Ovary (tissue), 9 donors: ENCODE results near the gene MICAL2. TPM values are rescaled to one million over a fixed set of nuclear protein-coding genes. Genes with fewer than 3 reads are reported as not detected.

ENCODE experiments used
- DNase-seq, 5 donors: peaks; one replicate each; pipeline ENCODE4 v3.0.0-alpha.2; 2019 to 2020
- H3K27ac ChIP-seq, 2 donors: fragments of 200-600 bp; one replicate each; pipeline versions ENCODE4 v1.5.1 to v1.8.0; 2019 to 2022
- H3K27me3 ChIP-seq: fragments of 200-600 bp; one replicate; pipeline ENCODE4 v1.8.0; 2022
- H3K36me3 ChIP-seq: fragments of 200-600 bp; sonication (generic); one replicate; pipeline ENCODE4 v1.5.1; 2019
- H3K4me1 ChIP-seq: one replicate; pipeline ENCODE4 v1.8.1; 2013; ENCODE audit warnings: mild to moderate bottlenecking, moderate library complexity; ENCODE audit not compliant: insufficient read depth
- H3K4me3 ChIP-seq: fragments of 200-600 bp; sonication (generic); one replicate; pipeline ENCODE4 v1.5.1; 2017
- H3K9me3 ChIP-seq, 2 donors: fragments of 200-600 bp in 1 of 2; sonication (generic) in 1 of 2; one replicate each; pipeline versions ENCODE4 v1.5.1 to v1.8.1; 2013 to 2019; ENCODE audit warnings: mild to moderate bottlenecking in 1 of 2, moderate library complexity in 1 of 2
- EP300 ChIP-seq: sonication (generic); formaldehyde crosslinking; IDR thresholded peaks from one replicate; pipeline ENCODE4 v1.6.1; 2017; ENCODE audit warnings: antibody characterized with exemption
- POLR2A ChIP-seq: fragments of 450-650 bp; IDR thresholded peaks from one replicate; pipeline ENCODE4 v1.6.1; 2017; ENCODE audit warnings: antibody characterized with exemption, mild to moderate bottlenecking, moderate library complexity
- whole genome bisulfite sequencing, 3 donors: extraction: QIAGEN DNeasy Blood & Tissue Kit in 1 of 3; methylation state at CpG; one replicate each; pipeline versions ENCODE4 v1.1.5 to v1.1.7; 2013 to 2017; 5-methylcytosine and 5-hydroxymethylcytosine counted together
- intact Hi-C, 4 donors: fragments of 100-400 bp; cut with DNase I; formaldehyde crosslinking; loops; one replicate each; pipeline versions ENCODE4 v1.11.0 to v1.15.1; 2022 to 2023
- polyA plus RNA-seq, 2 donors: library from polyadenylated mRNA; stranded (reverse); fragments of 200-250 nt in 1 of 2; fragments of 350-450 nt in 1 of 2; fragmentation: Illumina TruSeq in 1 of 2; extraction: RNeasy Lipid Tissue Mini Kit (QIAGEN cat#74804) in 1 of 2; gene quantifications; one replicate each; pipeline ENCODE4 v1.2.3, GENCODE V29; 2013 to 2014
- total RNA-seq, 7 donors: library from RNA; depleted of rRNA in 2 of 7; stranded (reverse); fragments of >200 nt in 2 of 7; fragmentation: NEBNext Ultra II Directional in 3 of 7; extraction: Animal tissue kit (Norgen Biotek cat#: 25700) in 3 of 7; gene quantifications; one replicate each; pipeline versions ENCODE4 v1.1.0 to v1.2.4, GENCODE V29; 2016 to 2023
- TF ChIP-seq, protein P1 (sequence below), 3 donors: fragments of 450-650 bp in 2 of 3; fragments of 200-600 bp in 1 of 3; IDR thresholded peaks; one replicate each; pipeline versions ENCODE4 v1.5.1 to v1.8.0; 2016 to 2022; ENCODE audit warnings: antibody characterized with exemption in 3 of 3, mild to moderate bottlenecking in 1 of 3
- donor health status: DM: no; HTN: no; CAD: no; lungs with moderate emphysema.
- donor health status: DM: no; HTN: no; CAD: no.
- donor health status: Bipolar disorder and iron deficiency.
- donor health status: DM: yes; HTN: yes; CAD: no.
- donor health status: DM: no; HTN: no; CAD: no.
- donor health status: DM: yes; HTN: yes; CAD: no.

Gene MICAL2
- total and polyA plus RNA-seq, 9 donors: 10.7 to 73.6 (median 32.5) TPM

DNA sequence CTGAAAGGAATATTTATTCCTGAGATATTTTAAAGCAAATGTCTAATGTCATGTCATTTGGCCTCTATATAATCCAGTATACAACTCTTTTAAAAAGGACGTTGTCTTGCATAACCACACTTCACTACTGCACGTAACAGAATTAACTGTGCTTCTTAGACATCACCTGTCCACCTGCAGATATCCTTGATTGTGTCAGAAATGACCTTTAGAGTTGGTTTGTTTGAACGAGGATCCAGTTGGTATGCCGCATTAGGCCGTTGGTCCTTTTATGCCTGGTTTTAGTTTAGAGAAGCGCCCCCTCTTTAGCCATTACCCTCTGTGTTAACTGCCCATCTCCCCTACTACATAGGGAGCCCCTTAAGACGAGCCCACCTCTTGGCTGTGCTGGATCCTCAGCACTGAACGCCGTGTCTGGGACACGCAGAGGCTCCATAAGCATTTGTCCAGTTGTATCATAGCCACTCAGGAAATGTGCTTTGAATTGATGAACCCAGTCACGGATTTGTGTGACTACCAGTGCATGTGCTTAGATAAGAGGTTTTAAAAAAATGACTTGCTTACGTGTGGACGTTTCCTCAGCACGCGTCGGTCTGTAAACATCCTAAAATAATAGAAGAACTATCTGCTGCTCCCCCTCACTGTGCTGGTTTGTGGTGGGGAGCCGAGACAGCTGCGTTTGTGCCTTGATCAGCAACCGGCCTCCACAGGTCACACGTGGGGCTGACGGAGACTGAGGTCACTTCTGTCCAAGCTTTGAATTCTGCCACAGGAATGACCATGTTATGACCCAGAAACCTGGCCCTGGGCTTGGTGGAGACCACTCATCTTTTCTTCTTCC lies 4.0 kb downstream of the MICAL2 start:
- H3K27me3 ChIP-seq: no peaks in the 10 kb centered on the region
- no peak overlapping the region for H3K4me3 ChIP-seq
- peak overlapping the region; percentile 56 to 71 for H3K27ac ChIP-seq
- TF ChIP-seq POLR2A (no peak), EP300 (no peak)
- TF ChIP-seq, protein P1, sequence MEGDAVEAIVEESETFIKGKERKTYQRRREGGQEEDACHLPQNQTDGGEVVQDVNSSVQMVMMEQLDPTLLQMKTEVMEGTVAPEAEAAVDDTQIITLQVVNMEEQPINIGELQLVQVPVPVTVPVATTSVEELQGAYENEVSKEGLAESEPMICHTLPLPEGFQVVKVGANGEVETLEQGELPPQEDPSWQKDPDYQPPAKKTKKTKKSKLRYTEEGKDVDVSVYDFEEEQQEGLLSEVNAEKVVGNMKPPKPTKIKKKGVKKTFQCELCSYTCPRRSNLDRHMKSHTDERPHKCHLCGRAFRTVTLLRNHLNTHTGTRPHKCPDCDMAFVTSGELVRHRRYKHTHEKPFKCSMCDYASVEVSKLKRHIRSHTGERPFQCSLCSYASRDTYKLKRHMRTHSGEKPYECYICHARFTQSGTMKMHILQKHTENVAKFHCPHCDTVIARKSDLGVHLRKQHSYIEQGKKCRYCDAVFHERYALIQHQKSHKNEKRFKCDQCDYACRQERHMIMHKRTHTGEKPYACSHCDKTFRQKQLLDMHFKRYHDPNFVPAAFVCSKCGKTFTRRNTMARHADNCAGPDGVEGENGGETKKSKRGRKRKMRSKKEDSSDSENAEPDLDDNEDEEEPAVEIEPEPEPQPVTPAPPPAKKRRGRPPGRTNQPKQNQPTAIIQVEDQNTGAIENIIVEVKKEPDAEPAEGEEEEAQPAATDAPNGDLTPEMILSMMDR (IDR thresholded peaks at IDR 0.05): no peak
- no peaks in the 10 kb centered on the region for H3K9me3 ChIP-seq
- no peaks in the 10 kb centered on the region for H3K36me3 ChIP-seq
- intact Hi-C loops: loop anchor here in 2 of 4 donors (10.0 kb wide), 2 partner anchors 110 to 120 kb away; no protein-coding TSS in a partner anchor
- WGBS, 3 donors: 47 to 65% (median 53%) methylated on average over 21 of the region's 21 CpGs
- peaks cover 8% of the 10 kb centered on the region for H3K4me1 ChIP-seq
- peak in 4 of 5 donors; percentile 49 to 85 (median 61) for DNase-seq

DNA sequence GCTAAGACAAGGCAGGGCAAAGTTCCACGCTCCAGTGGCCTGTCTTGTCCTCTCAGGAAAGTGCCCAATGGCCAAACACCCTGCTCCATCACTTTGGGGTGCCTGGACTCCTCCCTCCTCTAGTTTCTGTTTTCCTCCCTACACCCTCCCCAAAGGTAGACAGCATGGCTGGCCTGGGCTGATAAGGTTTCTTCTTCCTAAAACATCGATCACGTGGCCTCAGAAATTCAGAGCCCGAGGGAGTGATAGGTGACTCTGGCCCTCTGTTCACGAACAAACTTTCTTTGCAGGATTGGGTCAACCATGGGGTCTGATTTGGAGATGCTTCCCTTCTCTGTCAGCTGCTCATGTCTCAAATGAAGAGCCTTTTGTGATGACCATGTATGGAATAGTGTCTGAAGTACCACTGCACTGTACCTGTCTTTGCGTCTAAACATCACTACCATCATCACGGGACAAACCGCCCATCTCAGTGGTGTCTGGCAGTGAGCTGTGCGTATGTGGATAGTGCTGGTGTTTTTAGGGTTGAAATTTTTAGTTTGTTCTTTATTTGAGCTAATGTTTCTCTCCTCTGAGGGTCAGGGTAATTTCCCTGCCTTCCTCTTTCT lies 6.1 kb downstream of the MICAL2 start:
- H3K27me3 ChIP-seq: no peaks in the 10 kb centered on the region
- peaks cover 12% of the 10 kb centered on the region for H3K4me1 ChIP-seq
- intact Hi-C loops: loop anchor here in 2 of 4 donors (10.0 kb wide), 2 partner anchors 108 to 118 kb away; no protein-coding TSS in a partner anchor
- WGBS, 3 donors: 81 to 97% (median 91%) methylated on average over 9 of the region's 9 CpGs
- TF ChIP-seq POLR2A: no peak
- no peak for TF ChIP-seq EP300
- TF ChIP-seq, protein P1 (IDR thresholded peaks at IDR 0.05): no peak
- no peaks in the 10 kb centered on the region for H3K36me3 ChIP-seq
- no peaks in the 10 kb centered on the region for H3K9me3 ChIP-seq
- no peak for DNase-seq
- H3K4me3 ChIP-seq: no peak overlapping the region
- H3K27ac ChIP-seq: peak overlapping the region in 1 of 2 donors; percentile 59

DNA sequence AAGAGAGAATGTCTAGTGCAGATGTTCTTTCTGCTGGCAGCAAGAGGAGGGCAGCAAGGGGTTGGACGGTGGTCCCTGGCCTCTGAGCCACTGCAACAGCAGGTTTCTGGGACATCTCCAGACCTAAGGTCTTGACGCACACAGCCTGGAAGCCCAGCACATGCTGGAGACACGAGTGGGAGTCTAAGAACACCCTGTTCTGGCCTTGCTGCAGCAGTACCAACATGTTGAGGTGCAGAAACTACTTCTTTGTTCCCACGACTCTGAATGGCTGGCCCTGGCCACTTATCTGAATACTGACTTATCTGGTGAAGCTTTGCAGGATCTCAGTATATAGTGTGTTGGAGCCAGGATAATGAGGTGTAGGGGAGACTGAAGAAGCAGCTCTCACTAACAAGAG lies 6.8 kb downstream of the MICAL2 start:
- peak in 4 of 5 donors; percentile 46 to 86 (median 72) for DNase-seq
- Histone ChIP-seq H3K4me1 (peaks cover 12% of the 10 kb centered on the region), H3K27me3 (no peaks in the 10 kb centered on the region), H3K36me3 (no peaks in the 10 kb centered on the region), H3K9me3 (no peaks in the 10 kb centered on the region), H3K27ac (peak overlapping the region in 1 of 2 donors; percentile 64), H3K4me3 (no peak overlapping the region)
- TF ChIP-seq, protein P1 (IDR thresholded peaks at IDR 0.05): no peak
- peak; percentile 60 for TF ChIP-seq EP300
- intact Hi-C loops: loop anchor here in 2 of 4 donors (10.0 kb wide), 2 partner anchors 108 to 118 kb away; no protein-coding TSS in a partner anchor
- WGBS, 3 donors: 19 to 28% (median 21%) methylated on average over 4 of the region's 4 CpGs

DNA sequence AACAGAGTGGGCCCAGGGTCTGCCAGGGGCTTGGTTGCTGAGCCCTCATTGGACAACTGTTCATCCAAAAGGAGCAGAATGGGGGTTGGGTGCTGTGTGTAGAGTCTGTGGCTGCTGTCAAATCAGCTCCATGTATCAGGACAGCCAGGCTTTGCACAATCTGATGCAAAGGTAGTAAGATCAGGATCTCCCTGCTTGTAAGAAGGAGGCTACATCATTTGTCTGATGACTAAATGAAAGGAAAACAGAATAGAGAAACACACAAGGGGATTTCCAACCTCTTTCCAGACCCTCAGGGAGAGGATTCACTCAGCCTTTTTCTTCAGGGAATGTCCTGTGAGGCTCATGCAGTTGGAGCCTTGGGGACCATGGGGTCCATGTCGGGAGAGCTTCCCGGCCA lies 7.2 kb downstream of the MICAL2 start:
- no peaks in the 10 kb centered on the region for H3K27me3 ChIP-seq
- no peak for TF ChIP-seq POLR2A
- no peak for TF ChIP-seq EP300
- TF ChIP-seq, protein P1 (IDR thresholded peaks at IDR 0.05): no peak
- no peaks in the 10 kb centered on the region for H3K36me3 ChIP-seq
- intact Hi-C loops: loop anchor here in 2 of 4 donors (10.0 kb wide), 2 partner anchors 107 to 117 kb away; no protein-coding TSS in a partner anchor
- H3K27ac ChIP-seq: peak overlapping the region in 1 of 2 donors; percentile 64
- 81 to 99% (median 87%) methylated on average over 2 of the region's 2 CpGs for WGBS, 3 donors
- H3K4me3 ChIP-seq: no peak overlapping the region
- no peak for DNase-seq
- H3K4me1 ChIP-seq: peaks cover 12% of the 10 kb centered on the region
- no peaks in the 10 kb centered on the region for H3K9me3 ChIP-seq
